HG03432 (cell line): ENCODE results near the gene RNF151.
A peak's percentile ranks its signal among the peaks of the same experiment; 100 is the strongest.
"Not testable (repeated sequence)": the region's sequence is repeated elsewhere in the genome, so short reads cannot be mapped to it uniquely, and the experiment has no call there.

Experiments
- ATAC-seq: cut with Tn5 transposase; IDR thresholded peaks from one replicate; pipeline ENCODE4 v1.9.1; 2021; ENCODE audit warnings: mild to moderate bottlenecking, moderate library complexity; ENCODE audit not compliant: unreplicated experiment

RNF151 gene

DNA sequence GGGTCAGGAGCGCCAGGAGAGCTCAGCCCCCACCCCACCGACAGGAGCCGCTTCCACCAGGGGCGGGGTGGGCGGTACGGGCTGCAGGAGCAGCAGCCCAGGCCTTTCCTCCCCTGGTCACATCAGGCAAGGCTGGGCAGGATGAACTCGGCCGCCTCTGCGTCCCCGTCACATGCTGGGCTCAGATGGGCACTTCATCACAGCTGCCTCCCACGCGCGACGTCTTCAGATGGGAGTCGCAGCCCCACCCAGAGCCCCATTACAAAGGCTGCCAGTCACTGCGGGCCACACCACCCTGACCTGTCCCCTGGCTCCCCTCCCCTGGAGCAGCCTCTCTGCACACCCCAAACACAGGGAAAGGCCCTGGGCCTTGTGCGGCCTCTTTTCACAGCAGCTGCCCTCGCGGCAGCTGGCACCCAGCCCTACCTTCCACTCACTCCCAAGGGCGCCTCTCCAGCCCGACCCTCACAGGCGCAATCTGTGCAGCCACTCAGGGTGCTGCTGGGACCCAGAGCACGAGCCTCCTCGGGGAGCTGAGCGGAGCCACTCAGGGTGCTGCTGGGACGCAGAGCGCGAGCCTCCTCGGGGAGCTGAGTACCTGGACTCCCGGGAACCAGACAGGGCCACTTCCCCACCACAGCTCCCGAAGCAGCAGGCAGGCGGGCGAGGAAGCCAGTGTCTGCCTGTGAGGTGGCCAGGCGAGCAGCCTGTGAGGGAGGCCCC, 38.3 kb downstream of the RNF151 start:
- ATAC-seq, result no peak

DNA sequence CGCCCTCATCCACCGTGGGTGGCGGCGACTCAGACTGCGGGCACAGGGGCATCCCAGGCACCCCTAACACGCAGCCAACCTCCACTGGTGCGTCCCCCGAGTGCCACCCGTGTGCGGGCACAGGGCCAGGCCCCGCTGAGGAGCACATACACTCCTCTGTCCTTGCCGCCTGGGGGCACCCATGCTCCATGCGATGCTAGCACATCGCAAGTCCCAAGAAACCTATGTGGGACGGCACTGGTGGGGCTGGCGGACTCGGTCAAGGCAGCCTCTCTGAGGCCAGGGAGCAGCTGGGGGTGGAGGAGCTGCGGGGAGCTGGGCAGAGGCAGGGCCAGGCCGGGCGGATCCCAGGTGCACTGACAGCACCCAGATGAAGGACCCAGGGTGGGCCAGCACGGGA, 39.0 kb downstream of the RNF151 start:
- ATAC-seq, result no peak

GRCh38 chr16:2006317-2006716, 39.7 kb downstream of the RNF151 start:
- no peak for ATAC-seq

DNA sequence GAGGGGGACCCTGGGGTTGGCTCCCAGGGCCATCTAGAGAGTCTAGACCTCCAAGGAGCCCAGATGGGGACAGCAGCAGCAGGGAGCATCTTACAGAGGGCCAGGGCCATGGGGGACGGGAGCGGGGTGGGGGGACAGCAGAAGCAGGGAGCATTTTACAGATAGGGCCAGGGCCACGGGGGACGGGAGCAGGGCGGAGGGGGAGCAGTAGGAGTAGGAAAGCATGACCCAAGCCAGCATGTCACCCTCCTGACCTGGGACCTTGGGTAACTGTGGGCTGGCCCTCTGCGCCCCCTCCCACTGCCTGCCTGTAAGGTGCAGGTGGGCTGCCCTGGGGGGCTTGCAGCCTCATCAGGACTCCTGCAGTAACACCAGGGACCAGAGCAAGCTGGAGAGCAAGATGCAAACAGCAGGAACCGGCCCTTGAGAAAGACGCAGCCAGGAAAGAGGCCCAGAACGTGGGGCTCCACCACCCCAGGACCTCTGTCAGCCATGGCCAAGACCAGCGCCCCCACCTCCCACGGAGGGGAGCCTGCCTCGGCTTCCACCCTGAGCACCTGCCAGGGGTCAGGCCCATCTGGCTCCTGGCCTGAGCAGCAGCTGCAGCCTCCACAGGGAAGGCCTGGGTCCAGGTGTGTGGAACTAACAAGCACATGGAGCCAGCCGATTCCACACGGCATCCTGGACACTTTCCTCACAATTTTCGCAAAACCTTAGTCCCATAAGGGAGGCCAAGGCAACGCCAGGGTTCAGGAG, 40.6 kb downstream of the RNF151 start:
- no peak for ATAC-seq

DNA sequence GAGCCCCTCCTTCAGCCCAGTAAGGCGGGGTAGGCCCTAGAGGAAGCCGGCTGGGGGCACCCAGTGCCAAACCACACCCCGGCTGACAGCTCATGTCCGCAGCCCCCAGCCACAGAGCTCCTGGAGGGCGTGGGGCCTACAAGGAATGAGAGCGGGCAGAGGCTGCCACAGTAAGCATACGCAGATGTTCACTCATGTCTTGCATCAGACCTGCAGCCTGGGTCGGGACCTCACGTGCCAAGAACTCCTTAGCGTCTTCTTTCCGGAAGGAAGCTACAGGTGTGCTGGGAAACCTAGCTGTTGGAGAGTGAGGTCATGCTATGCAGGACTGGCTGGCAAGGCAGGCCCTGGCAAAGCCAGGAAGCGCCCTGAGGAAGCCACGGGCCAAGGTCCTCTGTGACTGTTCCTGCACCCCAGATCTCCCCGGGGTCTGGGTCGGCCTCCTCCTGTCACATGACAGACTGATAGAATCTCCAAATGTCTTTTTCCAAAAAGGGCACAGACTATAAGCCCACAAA, 41.4 kb downstream of the RNF151 start:
- ATAC-seq, result no peak

GRCh38 chr16:2008631-2009163, 42.0 kb downstream of the RNF151 start:
- ATAC-seq, result peak; percentile 9

DNA sequence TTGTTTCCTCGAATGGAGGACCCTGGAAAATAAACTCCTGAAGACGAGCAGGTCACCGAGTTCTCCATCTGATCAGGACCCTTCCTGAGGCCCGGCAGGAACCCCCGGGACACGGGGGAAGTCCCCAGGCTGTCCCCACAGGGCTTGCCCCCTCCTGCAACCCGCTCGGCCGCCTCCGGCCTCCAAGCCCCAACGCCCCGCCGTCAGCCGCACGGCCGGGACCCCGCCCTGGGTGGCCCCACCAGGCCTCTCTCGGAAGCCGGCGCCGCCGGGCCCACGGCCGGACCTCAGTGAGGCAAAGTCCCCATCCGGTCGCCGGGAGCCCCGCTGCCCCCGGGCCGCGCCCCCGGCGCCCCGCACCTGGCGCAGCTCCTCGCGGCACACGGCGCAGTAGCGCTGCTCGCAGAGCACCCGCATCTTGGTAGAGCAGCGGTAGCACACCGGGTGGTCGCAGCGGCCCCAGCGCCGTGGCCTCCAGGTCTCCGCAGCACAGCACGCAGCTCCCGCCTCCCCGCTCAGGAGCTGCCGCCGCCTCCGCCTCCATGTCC, 42.6 kb downstream of the RNF151 start:
- ATAC-seq, result peak; percentile 32

DNA sequence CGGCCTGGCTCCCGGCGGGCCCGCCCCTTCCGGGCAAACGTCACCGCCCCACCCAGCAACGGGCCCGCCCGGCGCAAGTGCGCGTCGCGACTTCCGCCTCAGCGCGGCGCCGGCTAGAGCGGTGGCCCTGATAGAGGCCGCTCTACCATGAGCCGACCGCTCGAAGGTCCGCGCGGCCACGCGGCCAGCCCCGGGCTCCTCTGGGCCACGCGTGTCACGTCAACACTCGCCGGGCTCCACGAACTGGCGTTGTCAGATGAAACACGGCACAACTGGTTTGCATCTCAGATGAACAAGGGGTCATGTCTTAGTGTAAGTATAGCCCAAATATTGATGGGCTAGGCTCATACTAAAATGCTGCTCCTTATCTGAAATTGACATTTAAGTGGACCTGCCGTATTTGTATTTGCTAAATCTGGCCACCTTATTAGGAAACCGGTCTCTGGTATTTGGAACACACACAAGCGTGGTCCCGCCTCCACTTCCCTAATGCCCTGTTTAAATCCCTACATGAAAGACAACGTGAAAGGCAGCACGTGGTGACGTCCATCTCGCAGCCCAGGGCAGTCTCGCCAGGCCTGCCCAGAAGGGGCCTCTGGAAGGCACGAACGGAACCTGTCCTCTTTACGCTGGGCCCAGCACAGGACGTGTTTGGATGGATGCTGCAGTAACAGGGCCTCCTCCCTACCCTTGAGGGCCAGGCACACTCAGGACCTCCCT, 43.3 kb downstream of the RNF151 start, which contains the start of gene ZNF598:
Gene ZNF598 (minus strand): TSS at position 31 of the 720 bp plus-strand sequence.
- peak; percentile 84 for ATAC-seq

DNA sequence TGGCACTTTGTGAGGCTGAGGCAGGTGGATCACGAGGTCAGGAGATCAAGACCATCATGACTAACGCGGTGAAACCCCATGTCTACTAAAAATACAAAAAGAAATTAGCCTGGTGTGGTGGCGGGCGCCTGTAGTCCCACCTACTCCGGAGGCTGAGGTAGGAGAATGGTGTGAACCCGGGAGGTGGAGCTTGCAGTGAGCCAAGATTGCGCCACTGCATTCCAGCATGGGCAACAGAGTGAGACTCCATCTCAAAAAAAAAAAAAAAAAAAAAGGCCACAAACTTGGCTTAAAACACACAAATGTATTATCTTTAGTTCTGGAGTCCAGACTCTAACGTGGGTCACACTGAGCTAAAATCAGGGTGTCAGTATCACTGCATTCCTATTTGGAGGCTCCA, 45.1 kb downstream of the RNF151 start:
- ATAC-seq, result not testable (repeated sequence)

DNA sequence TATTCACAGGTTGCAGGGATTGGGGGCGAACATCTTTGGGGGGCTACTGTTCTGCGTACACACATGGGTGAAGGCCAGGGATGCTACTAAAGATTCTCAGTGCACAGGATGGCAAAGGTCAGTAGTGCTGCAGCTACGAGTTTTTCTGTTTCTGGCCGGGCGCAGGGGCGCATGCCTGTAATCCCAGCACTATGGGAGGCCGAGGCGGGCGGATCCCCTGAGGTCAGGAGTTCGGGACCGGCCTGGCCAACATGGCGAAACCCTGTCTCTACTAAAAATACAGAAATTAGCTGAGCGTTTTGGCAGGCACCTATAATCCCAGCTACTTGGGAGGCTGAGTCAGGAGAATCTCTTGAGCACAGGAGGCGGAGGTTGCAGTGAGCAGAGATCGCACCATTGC, 46.9 kb downstream of the RNF151 start:
- no peak for ATAC-seq

DNA sequence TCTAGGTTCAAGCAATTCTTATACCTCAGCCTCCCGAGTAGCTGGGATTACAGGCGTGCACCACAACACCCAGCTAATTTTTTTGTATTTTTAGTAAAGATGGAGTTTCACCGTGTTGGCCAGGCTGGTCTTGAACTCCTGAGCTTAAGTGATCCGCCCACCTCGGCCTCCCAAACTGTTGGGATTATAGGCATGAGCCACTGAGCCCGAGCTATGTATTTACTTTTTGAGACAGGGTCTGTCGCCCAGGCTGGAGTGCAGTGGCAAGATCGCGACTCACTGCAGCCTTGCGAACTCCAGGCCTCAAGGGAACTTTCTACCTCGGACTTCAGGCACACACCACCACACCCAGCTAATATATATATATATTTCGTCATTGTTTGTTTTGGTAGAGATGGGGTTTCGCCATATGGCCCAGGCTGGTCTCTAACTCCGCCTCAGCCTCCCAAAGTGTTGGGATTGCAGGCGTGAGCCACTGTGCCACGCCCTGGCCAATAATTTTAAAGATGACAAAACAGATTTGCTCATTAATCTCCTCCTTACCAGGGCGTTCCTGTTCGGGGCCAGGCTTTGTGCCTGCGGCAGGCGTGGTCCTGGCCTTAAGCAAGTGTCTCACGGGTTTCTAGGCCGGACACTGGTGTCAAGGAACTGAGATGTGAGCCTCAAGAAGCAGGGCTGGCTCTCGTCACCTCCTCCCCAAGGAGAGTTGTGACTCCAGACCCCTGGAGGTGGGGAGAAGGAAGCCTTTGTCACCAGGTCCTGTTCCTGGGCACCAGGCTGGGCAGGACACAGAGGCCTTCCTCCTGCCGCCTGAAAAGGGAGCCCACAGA, 48.7 kb downstream of the RNF151 start:
- ATAC-seq, result no peak

DNA sequence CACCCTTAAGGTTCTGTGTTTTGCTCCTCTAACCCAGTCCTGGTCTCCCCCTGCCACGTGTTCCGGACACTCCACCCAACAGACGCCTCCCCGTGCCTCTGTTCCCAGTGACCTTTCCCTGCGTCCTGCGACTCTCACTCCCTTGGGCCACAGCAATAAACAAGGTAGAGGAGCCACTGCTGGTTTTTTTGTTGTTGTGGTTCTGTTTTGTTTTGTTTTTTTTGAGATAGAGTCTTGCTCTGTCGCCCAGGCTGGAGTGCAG, 49.2 kb downstream of the RNF151 start:
- ATAC-seq, result no peak

GRCh38 chr16:2016407-2016922, 49.8 kb downstream of the RNF151 start:
- no peak for ATAC-seq
